Thymus (tissue), 11 donors: ENCODE measurements around the gene SETMAR. TPM values are rescaled to one million over a fixed set of nuclear protein-coding genes. Genes with fewer than 3 reads are reported as not detected.

Source experiments
- DNase-seq, 9 donors: peaks; one replicate each; pipeline ENCODE4 v3.0.0-alpha.2; 2013; ENCODE audit warnings: low spot score in 9 of 9, low read depth in 6 of 9, missing footprints in 1 of 9
- H3K27ac ChIP-seq, 2 donors: one replicate each; pipeline ENCODE4 v1.5.1; 2013; ENCODE audit warnings: control low read depth in 1 of 2, low read depth in 1 of 2, low read length in 1 of 2, mild to moderate bottlenecking in 1 of 2, moderate library complexity in 1 of 2
- H3K27me3 ChIP-seq, 2 donors: one replicate each; pipeline ENCODE4 v1.5.1; 2013; ENCODE audit warnings: low read length in 1 of 2; ENCODE audit not compliant: control insufficient read depth in 2 of 2, insufficient read depth in 1 of 2
- H3K36me3 ChIP-seq, 2 donors: one replicate each; pipeline ENCODE4 v1.5.1; 2013; ENCODE audit warnings: low read length in 1 of 2, mild to moderate bottlenecking in 1 of 2, moderate library complexity in 1 of 2; ENCODE audit not compliant: control insufficient read depth in 2 of 2, insufficient read depth in 2 of 2
- H3K4me1 ChIP-seq, 2 donors: one replicate each; pipeline ENCODE4 v1.5.1; 2013; ENCODE audit warnings: low read length in 2 of 2; ENCODE audit not compliant: control insufficient read depth in 2 of 2, insufficient read depth in 2 of 2
- H3K4me3 ChIP-seq, 2 donors: one replicate each; pipeline ENCODE4 v1.5.1; 2013; ENCODE audit warnings: low read length in 2 of 2, control low read depth in 1 of 2, mild to moderate bottlenecking in 1 of 2
- H3K9me3 ChIP-seq, 2 donors: one replicate each; pipeline ENCODE4 v1.5.1; 2013; ENCODE audit warnings: low read length in 1 of 2, mild to moderate bottlenecking in 1 of 2; ENCODE audit not compliant: control insufficient read depth in 2 of 2, insufficient read depth in 1 of 2
- WGBS: extraction: QIAGEN DNeasy Blood & Tissue Kit; methylation state at CpG from one replicate; pipeline ENCODE4 v1.1.7; 2013; 5-methylcytosine and 5-hydroxymethylcytosine counted together
- polyA plus RNA-seq: library from polyadenylated mRNA; stranded (reverse); fragments of 200-250 nt; gene quantifications from one replicate; pipeline ENCODE4 v1.2.3, GENCODE V29; 2013
- total RNA-seq: library from RNA; stranded (reverse); fragments of 120-200 nt; gene quantifications from one replicate; pipeline ENCODE4 v1.2.4, GENCODE V29; 2013
- donor health status: healthy.

Gene SETMAR
- total and polyA plus RNA-seq, 2 donors, result 18.2 to 28.7 TPM

GRCh38 chr3:4338751-4339150, 35.6 kb downstream of the SETMAR start:
- H3K27ac ChIP-seq, result no peak overlapping the region
- H3K36me3 ChIP-seq, result peaks cover 0 to 2% of the 10 kb centered on the region in 2 donors
- no peaks in the 10 kb centered on the region for H3K27me3 ChIP-seq
- no peaks in the 10 kb centered on the region for H3K9me3 ChIP-seq
- no peak overlapping the region for H3K4me3 ChIP-seq
- H3K4me1 ChIP-seq, result peaks cover 0 to 3% of the 10 kb centered on the region in 2 donors
- DNase-seq, result no peak
- 98% methylated on average over 5 of the region's 5 CpGs for WGBS

GRCh38 chr3:4340077-4340410, 36.9 kb downstream of the SETMAR start:
- no peak for DNase-seq
- 81% methylated on average over 4 of the region's 4 CpGs for WGBS
- H3K36me3 ChIP-seq, result peaks cover 0 to 2% of the 10 kb centered on the region in 2 donors
- no peaks in the 10 kb centered on the region for H3K9me3 ChIP-seq
- no peak overlapping the region for H3K4me3 ChIP-seq
- H3K4me1 ChIP-seq, result peaks cover 0 to 3% of the 10 kb centered on the region in 2 donors
- H3K27ac ChIP-seq, result no peak overlapping the region
- no peaks in the 10 kb centered on the region for H3K27me3 ChIP-seq

GRCh38 chr3:4340411-4341335, 37.5 kb downstream of the SETMAR start:
- Histone ChIP-seq H3K4me3 (no peak overlapping the region), H3K36me3 (peaks cover 0 to 2% of the 10 kb centered on the region in 2 donors), H3K27ac (no peak overlapping the region), H3K4me1 (peaks cover 0 to 3% of the 10 kb centered on the region in 2 donors), H3K9me3 (no peaks in the 10 kb centered on the region), H3K27me3 (no peaks in the 10 kb centered on the region)
- DNase-seq, result peak in 3 of 9 donors; percentile 14 to 45 (median 18)
- 51% methylated on average over 6 of the region's 6 CpGs for WGBS

- H3K4me1 ChIP-seq, result peaks cover 0 to 3% of the 10 kb centered on the region in 2 donors
- peaks cover 0 to 2% of the 10 kb centered on the region in 2 donors for H3K36me3 ChIP-seq
- no peak for DNase-seq
- no peaks in the 10 kb centered on the region for H3K27me3 ChIP-seq
- no peaks in the 10 kb centered on the region for H3K9me3 ChIP-seq
- no peak overlapping the region for H3K4me3 ChIP-seq
- H3K27ac ChIP-seq, result no peak overlapping the region
Measured at GRCh38 chr3:4341336-4341675, 38.1 kb downstream of the SETMAR start.

- H3K27me3 ChIP-seq, result no peaks in the 10 kb centered on the region
- no peak overlapping the region for H3K27ac ChIP-seq
- peaks cover 0 to 3% of the 10 kb centered on the region in 2 donors for H3K4me1 ChIP-seq
- H3K36me3 ChIP-seq, result peaks cover 0 to 2% of the 10 kb centered on the region in 2 donors
- DNase-seq, result no peak
- 96% methylated on average over 1 of the region's 1 CpG for WGBS
- no peaks in the 10 kb centered on the region for H3K9me3 ChIP-seq
- H3K4me3 ChIP-seq, result no peak overlapping the region
Measured at GRCh38 chr3:4343258-4343657, 40.1 kb downstream of the SETMAR start.

- H3K27me3 ChIP-seq, result no peaks in the 10 kb centered on the region
- 0% methylated on average over 2 of the region's 2 CpGs for WGBS
- no peak overlapping the region for H3K27ac ChIP-seq
- no peaks in the 10 kb centered on the region for H3K9me3 ChIP-seq
- DNase-seq, result peak; percentile 19 to 82 (median 59)
- H3K4me1 ChIP-seq, result peaks cover 2 to 8% of the 10 kb centered on the region in 2 donors
- peak overlapping the region in 1 of 2 donors; percentile 39 for H3K4me3 ChIP-seq
- no peaks in the 10 kb centered on the region for H3K36me3 ChIP-seq
Measured at GRCh38 chr3:4350789-4351163, 47.6 kb downstream of the SETMAR start.

GRCh38 chr3:4351164-4351855, 48.1 kb downstream of the SETMAR start:
- Histone ChIP-seq H3K4me3 (peak overlapping the region in 1 of 2 donors; percentile 39), H3K27ac (no peak overlapping the region), H3K4me1 (peaks cover 2 to 8% of the 10 kb centered on the region in 2 donors), H3K36me3 (no peaks in the 10 kb centered on the region), H3K9me3 (no peaks in the 10 kb centered on the region), H3K27me3 (no peaks in the 10 kb centered on the region)
- DNase-seq, result peak in 2 of 9 donors; percentile 8 to 15
- WGBS, result 30% methylated on average over 11 of the region's 11 CpGs

GRCh38 chr3:4351872-4352271, 48.7 kb downstream of the SETMAR start:
- WGBS, result 98% methylated on average over 4 of the region's 4 CpGs
- Histone ChIP-seq H3K27ac (no peak overlapping the region), H3K4me3 (no peak overlapping the region)

More at GRCh38 chr3:4351872-4352271, 48.7 kb downstream of the SETMAR start:
- DNase-seq, result no peak
- H3K9me3 ChIP-seq, result no peaks in the 10 kb centered on the region
- peaks cover 2 to 8% of the 10 kb centered on the region in 2 donors for H3K4me1 ChIP-seq
- no peaks in the 10 kb centered on the region for H3K36me3 ChIP-seq
- H3K27me3 ChIP-seq, result no peaks in the 10 kb centered on the region
